SK-N-SH treated with all-trans-retinoic acid at 6 μM for 48 hours (cell line): ENCODE measurements around the gene RABGAP1L.

Experiments used
- ARNTL ChIP-seq: fragments of 450-650 bp; formaldehyde crosslinking; IDR thresholded peaks from 2 replicates; pipeline ENCODE4 v1.5.0; 2020; ENCODE audit warnings: low read depth, mild to moderate bottlenecking, moderate library complexity, borderline replicate concordance
- BACH2 ChIP-seq: fragments of 250-450 bp; sonication (Bioruptor Pico); IDR thresholded peaks from 2 replicates; pipeline ENCODE4 v1.9.0; 2021; ENCODE audit warnings: mild to moderate bottlenecking, borderline replicate concordance
- CREB5 ChIP-seq: fragments of 250-450 bp; sonication (Bioruptor Pico); IDR thresholded peaks from 2 replicates; pipeline ENCODE4 v1.5.1; 2020; ENCODE audit warnings: low read depth, mild to moderate bottlenecking, moderate library complexity
- CSRNP3 ChIP-seq: fragments of 250-450 bp; sonication (Bioruptor Pico); IDR thresholded peaks from 2 replicates; pipeline ENCODE4 v1.5.1; 2021; ENCODE audit warnings: mild to moderate bottlenecking, moderate library complexity
- GLIS3 ChIP-seq: fragments of 250-450 bp; sonication (Bioruptor Pico); IDR thresholded peaks from 2 replicates; pipeline ENCODE4 v1.5.0; 2020; ENCODE audit warnings: mild to moderate bottlenecking, moderate library complexity
- PATZ1 ChIP-seq: fragments of 250-450 bp; sonication (Bioruptor Pico); IDR thresholded peaks from 2 replicates; pipeline ENCODE4 v1.8.0; 2020; ENCODE audit warnings: mild to moderate bottlenecking, moderate library complexity, borderline replicate concordance
- RARB ChIP-seq: fragments of 250-450 bp; sonication (Bioruptor Pico); IDR thresholded peaks from 2 replicates; pipeline ENCODE4 v1.8.0; 2021; ENCODE audit warnings: mild to moderate bottlenecking, moderate library complexity
- SNAI2 ChIP-seq: fragments of 250-450 bp; sonication (Bioruptor Pico); IDR thresholded peaks from 2 replicates; pipeline ENCODE4 v1.5.0; 2020; ENCODE audit warnings: mild to moderate bottlenecking, moderate library complexity
- TCF4 ChIP-seq: fragments of 250-450 bp; sonication (Bioruptor Pico); IDR thresholded peaks from 2 replicates; pipeline ENCODE4 v1.8.0; 2021; ENCODE audit warnings: mild to moderate bottlenecking, moderate library complexity, borderline replicate concordance
- TOX ChIP-seq: fragments of 250-450 bp; sonication (Bioruptor Pico); IDR thresholded peaks from 2 replicates; pipeline ENCODE4 v1.8.0; 2021; ENCODE audit warnings: mild to moderate bottlenecking, moderate library complexity, borderline replicate concordance
- TSHZ2 ChIP-seq: fragments of 250-450 bp; sonication (Bioruptor Pico); IDR thresholded peaks from 2 replicates; pipeline ENCODE4 v1.5.0; 2020; ENCODE audit warnings: mild to moderate bottlenecking, moderate library complexity
- ZFP3 ChIP-seq: fragments of 250-450 bp; sonication (Bioruptor Pico); IDR thresholded peaks from 2 replicates; pipeline ENCODE4 v1.5.0; 2020; ENCODE audit warnings: mild to moderate bottlenecking, moderate library complexity
- ZNF70 ChIP-seq: fragments of 450-650 bp; formaldehyde crosslinking; IDR thresholded peaks from 2 replicates; pipeline ENCODE4 v1.5.0; 2020; ENCODE audit warnings: mild to moderate bottlenecking, moderate library complexity

GRCh38 chr1:174135211-174135610 is 24.1 kb upstream of the RABGAP1L start:
- TF ChIP-seq ARNTL (CRISPR knock-in tag) = no peak
- TF ChIP-seq TSHZ2 (CRISPR knock-in tag) = no peak
- no peak for TF ChIP-seq RARB
- TF ChIP-seq TOX (CRISPR knock-in tag) = no peak
- TF ChIP-seq CSRNP3 (CRISPR knock-in tag) = no peak
- TF ChIP-seq BACH2 = no peak
- TF ChIP-seq PATZ1 (CRISPR knock-in tag) = no peak
- no peak for TF ChIP-seq ZFP3
- TF ChIP-seq TCF4 (CRISPR knock-in tag) = no peak
- no peak for TF ChIP-seq CREB5 (CRISPR knock-in tag)
- no peak for TF ChIP-seq ZNF70 (CRISPR knock-in tag)
- TF ChIP-seq SNAI2 (CRISPR knock-in tag) = no peak
- TF ChIP-seq GLIS3 = no peak
